GM18861 (cell line): ENCODE results near the gene C11orf91.
"Not testable (repeated sequence)": the region's sequence is repeated elsewhere in the genome, so short reads cannot be mapped to it uniquely, and the experiment has no call there.

Experiments used
- ATAC-seq: cut with Tn5 transposase; IDR thresholded peaks from one replicate; pipeline ENCODE4 v1.9.1; 2021; ENCODE audit not compliant: unreplicated experiment

The C11orf91 gene

GRCh38 chr11:33722590-33723234 is 22.1 kb upstream of the C11orf91 start:
- ATAC-seq = peak; percentile 84

GRCh38 chr11:33721984-33722383 is 21.4 kb upstream of the C11orf91 start:
- ATAC-seq = no peak

DNA sequence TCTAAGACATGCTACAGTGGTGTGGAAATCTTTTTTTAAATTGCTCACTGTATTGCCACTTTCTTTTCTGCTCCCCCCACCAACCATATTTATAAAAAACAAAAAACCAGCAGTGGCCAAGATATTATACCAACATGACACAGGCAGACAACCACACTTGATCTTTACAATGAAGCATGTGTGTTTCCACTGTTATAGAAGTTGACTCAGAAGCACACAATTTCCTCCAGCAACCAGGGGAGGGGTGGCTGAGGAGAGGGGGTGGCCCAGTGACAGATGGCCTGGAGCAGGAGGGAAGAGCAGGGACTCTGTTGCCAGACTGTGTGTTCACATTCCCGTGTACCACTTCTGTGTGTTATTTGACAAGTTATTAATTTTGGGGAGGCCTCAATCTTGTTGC is 20.8 kb upstream of the C11orf91 start:
- no peak for ATAC-seq

DNA sequence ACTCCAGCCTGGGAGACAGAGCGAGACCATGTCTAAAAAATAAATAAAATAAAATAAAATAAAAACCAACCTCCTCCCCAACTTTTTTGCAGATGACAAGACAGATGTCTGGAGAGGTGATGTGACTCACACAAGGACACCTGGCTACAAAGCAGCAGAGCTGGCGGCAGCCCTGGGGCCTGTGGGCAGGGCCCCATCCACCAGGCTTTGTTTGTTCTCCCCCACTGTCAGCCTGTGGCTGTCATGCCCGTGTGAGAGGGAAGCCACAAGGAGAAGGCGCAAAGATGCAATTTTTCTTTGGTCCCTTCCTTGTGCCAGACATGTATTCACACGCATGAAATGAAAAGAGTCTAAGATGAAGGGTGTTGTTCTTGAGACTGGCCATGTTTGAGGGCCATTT is 19.0 kb upstream of the C11orf91 start:
- ATAC-seq = no peak

GRCh38 chr11:33718440-33718839 is 17.8 kb upstream of the C11orf91 start:
- no peak for ATAC-seq

- ATAC-seq = no peak
These were observed 15.6 kb upstream of the C11orf91 start for GRCh38 chr11:33716243-33716642.

GRCh38 chr11:33713856-33714398 is 13.3 kb upstream of the C11orf91 start:
- ATAC-seq = no peak

- no peak for ATAC-seq
These were observed 12.7 kb upstream of the C11orf91 start for GRCh38 chr11:33713151-33713855.

DNA sequence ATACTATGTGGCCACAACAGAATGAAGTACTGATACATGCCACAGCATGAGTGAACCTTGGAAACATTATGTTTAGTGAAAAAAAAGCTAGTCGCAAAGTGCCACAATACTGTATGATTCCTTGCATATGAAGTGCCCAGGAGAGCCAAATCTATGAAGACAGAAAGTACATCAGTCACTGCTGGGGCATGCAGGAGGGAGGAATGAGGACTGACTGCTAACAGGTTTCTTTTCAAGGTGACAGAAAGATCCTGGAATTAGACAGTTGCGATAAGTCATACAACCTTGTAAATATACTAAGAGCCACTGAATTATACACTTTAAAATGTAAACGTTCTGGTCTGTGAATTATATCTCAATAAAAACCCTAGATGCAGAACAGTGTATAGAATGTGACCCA is 11.8 kb upstream of the C11orf91 start:
- ATAC-seq = no peak

DNA sequence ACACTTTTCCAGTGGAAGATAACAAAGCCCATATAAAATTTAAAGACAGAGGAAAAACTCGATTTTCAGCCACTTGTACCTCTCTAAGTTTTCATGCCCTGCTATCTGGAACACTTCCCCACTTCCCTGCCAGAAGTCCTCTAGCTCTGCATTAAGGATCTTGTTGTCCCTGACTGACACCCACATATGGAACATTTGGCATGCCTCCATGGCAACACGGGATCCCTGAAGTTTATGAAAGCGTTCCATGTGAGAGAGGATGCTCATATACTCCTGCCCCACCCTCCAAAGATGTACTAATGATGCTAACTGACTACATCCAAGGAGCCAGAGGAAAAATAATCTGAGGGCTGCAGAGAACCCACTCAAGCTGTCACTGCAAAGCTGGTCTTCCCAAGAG is 8.8 kb upstream of the C11orf91 start:
- ATAC-seq = no peak

- no peak for ATAC-seq
These were observed 8.4 kb upstream of the C11orf91 start for GRCh38 chr11:33708985-33709384.

DNA sequence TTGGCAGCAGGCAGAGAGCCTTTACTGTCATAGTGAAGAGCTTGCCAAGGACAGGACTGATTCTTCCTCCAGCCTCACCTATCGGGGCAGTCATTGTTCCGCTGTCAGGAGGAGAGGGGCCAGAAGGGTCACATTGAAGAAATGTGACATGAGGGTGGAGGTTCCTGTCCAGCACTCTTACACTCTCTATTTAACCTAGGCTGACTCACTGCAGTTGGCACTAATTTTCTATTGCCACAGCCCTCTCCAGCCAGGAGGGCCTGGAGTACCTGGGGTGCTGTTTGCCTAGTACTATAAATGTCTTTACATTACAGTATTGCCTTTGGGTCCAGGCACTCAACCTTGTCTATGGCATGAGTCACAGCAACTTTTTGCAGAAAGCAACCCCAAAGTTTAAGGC is 7.2 kb upstream of the C11orf91 start:
- not testable (repeated sequence) for ATAC-seq

- no peak for ATAC-seq
These were observed 6.3 kb upstream of the C11orf91 start for GRCh38 chr11:33706966-33707365.

DNA sequence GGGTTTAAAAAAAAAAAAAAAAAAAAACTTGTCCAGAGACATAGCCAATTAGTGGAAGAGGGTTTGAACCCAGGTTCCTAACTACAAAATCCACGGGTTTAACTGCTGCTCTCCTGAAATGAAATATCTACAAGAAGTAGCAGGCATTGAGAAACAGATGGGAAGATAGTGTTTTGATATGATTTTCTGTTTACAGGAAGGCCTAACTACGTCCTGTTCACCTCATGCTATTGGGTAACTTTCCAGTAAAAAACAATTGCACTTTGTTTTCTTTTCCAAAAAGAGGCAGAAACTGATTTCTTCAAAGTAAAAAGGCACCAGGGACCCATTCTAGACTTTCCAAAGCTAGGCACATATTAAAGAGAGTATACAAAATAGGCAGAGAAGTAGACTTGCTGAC is 5.9 kb upstream of the C11orf91 start:
- no peak for ATAC-seq

DNA sequence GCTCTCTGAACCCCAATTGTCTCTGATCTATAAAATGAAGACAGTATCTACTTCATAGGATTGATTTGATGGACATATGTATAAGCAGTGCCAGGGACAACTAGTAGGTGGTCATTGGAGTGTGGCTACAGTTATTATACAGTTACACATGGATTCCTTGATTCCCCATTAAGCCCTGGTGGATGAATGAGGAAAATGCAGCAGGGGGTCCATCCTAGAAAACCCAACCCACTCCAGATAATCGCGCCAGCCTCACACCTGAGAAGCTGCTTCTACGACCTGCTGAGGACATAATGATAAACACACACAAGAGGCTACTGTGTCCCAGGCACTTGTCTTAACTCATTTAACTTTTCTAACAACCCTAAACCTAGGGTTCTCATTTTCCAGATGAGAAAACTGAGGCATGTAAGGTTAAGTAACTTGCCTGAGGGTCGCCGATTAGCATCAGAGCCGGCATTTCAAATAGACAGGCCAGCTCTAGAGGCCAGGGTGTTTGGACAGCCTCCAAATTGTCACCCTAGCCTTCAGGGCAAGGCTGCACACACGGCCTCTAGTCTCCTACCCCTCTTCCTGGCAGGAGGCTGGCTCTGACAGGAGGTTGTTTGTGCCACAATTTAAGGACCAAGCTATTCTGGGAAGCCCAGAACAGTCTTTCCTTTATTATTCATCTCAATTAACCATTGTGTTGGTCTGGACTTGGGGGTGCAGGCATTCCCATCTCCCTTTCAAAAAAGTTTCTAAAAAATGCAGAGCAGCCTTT is 3.8 kb upstream of the C11orf91 start:
- no peak for ATAC-seq

GRCh38 chr11:33703788-33704187 is 3.2 kb upstream of the C11orf91 start:
- ATAC-seq = no peak

GRCh38 chr11:33703234-33703633 is 2.6 kb upstream of the C11orf91 start:
- no peak for ATAC-seq

DNA sequence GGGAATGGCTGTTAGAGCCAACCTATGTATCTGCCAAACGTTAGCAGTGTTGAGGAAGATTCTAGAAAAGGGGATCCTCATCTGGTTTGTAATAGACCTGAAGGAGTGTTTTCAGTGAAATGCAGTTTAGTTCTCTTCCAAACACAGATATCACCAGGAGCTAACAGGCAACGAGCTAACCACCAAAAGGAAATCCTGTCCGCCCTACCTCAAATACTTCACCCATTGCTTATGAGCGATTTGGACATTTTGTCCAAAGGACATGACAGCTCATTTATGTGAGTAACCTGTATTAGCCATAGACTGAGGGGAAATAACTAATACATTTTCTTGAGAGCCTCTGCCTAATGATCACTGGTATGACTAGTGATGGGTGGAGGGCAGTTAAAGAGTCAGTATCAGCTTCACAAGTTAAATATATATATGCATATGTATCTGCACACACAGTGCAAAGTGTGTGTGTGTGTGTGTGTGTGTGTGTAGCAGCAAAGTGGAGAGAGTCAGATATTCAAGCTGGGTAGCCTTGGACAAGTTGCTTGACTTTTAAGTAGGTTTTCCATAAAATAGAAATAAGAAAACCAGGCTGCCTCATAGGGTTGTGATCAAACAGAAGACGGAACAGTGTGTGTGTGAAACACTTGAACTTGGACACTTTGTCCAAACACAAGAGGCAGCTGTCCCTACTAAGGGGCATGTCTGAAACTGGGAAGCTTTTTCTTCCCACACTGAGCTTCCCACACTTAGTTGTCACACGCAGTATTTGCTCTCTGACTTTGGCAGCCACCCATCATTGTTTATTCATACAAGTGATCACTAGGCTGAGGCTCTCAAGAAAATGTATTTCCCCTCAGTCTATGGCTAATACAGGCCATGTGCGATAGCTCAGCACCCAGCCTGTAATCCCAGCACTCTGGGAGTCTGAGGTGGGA is 940 bp upstream of the C11orf91 start:
- ATAC-seq = no peak

DNA sequence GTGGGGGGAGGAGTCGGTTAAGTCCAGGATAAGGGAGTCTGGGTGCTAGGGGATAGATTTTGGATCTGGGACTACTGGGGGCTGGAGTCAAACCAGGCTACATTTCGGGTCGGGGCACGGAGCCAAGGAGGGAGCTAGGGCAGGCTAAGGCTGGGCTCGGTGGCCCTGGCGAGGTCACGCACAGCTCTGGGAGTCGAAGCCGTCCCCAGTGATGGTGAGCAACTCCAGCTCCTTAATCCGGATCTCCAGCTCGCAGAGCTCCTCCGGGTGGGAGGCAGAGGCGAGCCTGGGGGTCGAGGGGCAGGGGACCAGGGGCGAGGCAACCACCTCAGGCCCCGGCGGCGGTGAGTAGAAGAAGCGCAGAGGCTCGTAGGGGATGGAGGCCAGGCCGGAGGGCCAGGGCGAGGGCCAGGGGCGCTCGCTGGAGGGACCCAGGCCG is 544 bp downstream of the C11orf91 start:
- no peak for ATAC-seq

- ATAC-seq = no peak
These were observed 1.0 kb downstream of the C11orf91 start for GRCh38 chr11:33699515-33700062.
